Esophagus mucosa (tissue), 1 donor: Measurements from ENCODE around the gene ASIC2. TPM values are rescaled to one million over a fixed set of nuclear protein-coding genes. Genes with fewer than 3 reads are reported as not detected.

Source experiments
- ATAC-seq: fragments of 200-7000 bp; cut with Tn5 transposase; one replicate; pipeline ENCODE4 v1.9.1; 2020
- total RNA-seq: library from RNA; stranded (reverse); gene quantifications from one replicate; pipeline ENCODE4 v1.2.4, GENCODE V29; 2023
- donor health status: DM: yes; HTN: yes; CAD: no.

ASIC2 gene
- total RNA-seq, 1 donor from 2014 or later = not detected

- ATAC-seq = no peak
These were observed 5.9 kb downstream of the ASIC2 start for GRCh38 chr17:33287096-33287725.

- ATAC-seq = no peak
These were observed 7.7 kb downstream of the ASIC2 start for GRCh38 chr17:33285413-33285812.

- peak; percentile 78 for ATAC-seq
These were observed 9.1 kb downstream of the ASIC2 start for GRCh38 chr17:33284022-33284421.

- no peak for ATAC-seq
These were observed 12.7 kb downstream of the ASIC2 start for GRCh38 chr17:33280162-33280943.

- ATAC-seq = no peak
These were observed 15.5 kb downstream of the ASIC2 start for GRCh38 chr17:33277436-33278100.

GRCh38 chr17:33273743-33274410 lies 19.2 kb downstream of the ASIC2 start:
- no peak for ATAC-seq

GRCh38 chr17:33273271-33273670 lies 19.8 kb downstream of the ASIC2 start:
- no peak for ATAC-seq

- ATAC-seq = no peak
These were observed 20.7 kb downstream of the ASIC2 start for GRCh38 chr17:33272438-33272837.

- ATAC-seq = no peak
These were observed 23.6 kb downstream of the ASIC2 start for GRCh38 chr17:33269337-33270060.

GRCh38 chr17:33267851-33268548 lies 25.1 kb downstream of the ASIC2 start:
- no peak for ATAC-seq

GRCh38 chr17:33267271-33267790 lies 25.8 kb downstream of the ASIC2 start:
- ATAC-seq = peak; percentile 96

GRCh38 chr17:33266611-33267010 lies 26.5 kb downstream of the ASIC2 start:
- ATAC-seq = no peak

- ATAC-seq = no peak
These were observed 27.0 kb downstream of the ASIC2 start for GRCh38 chr17:33266116-33266515.

- no peak for ATAC-seq
These were observed 29.7 kb downstream of the ASIC2 start for GRCh38 chr17:33263396-33263795.

GRCh38 chr17:33262266-33263123 lies 30.6 kb downstream of the ASIC2 start:
- no peak for ATAC-seq

- ATAC-seq = no peak
These were observed 31.3 kb downstream of the ASIC2 start for GRCh38 chr17:33261820-33262219.

- no peak for ATAC-seq
These were observed 32.5 kb downstream of the ASIC2 start for GRCh38 chr17:33260638-33261037.

GRCh38 chr17:33258296-33258695 lies 34.8 kb downstream of the ASIC2 start:
- ATAC-seq = no peak

GRCh38 chr17:33245183-33245582 lies 47.9 kb downstream of the ASIC2 start:
- no peak for ATAC-seq

GRCh38 chr17:33243732-33244131 lies 49.4 kb downstream of the ASIC2 start:
- ATAC-seq = no peak
